ENCODE data around the gene EYA2.
A peak's percentile ranks its signal among the peaks of the same experiment; 100 is the strongest.

Gene EYA2

GRCh38 chr20:46933150-46933549 lies 38.5 kb downstream of the EYA2 start:
- no peak for DNase-seq

DNA sequence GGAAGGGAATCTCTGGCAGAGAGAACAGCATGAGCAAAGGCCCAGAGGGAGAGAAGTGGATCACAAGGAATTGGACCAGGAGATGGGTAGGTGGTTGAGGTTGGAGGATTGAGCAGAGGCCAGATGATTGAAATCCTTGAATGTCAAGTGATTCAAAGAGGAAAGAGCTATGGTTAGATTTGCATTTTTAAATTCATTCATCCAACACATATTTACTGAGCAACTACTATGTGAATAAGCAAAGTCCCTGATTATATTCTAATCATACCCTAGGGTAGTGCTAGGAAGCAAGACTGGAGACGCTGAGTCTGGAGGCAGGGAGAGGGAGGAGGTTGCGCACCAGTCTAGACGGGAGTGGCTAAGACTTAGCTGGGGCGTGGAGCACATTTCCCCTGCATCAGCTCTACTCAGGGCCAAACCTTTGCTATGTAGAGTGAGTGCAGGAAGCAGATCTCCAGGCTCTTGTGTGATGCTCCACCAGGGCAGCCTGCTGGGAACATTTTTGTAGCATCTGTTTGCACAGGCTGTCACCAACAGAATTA lies 40.2 kb downstream of the EYA2 start:
- DNase-seq, result no peak

- no peak for DNase-seq
These were observed 40.9 kb downstream of the EYA2 start for GRCh38 chr20:46935394-46936017.

- DNase-seq, result no peak
These were observed 41.9 kb downstream of the EYA2 start for GRCh38 chr20:46936415-46937156.

- no peak for DNase-seq
These were observed 42.5 kb downstream of the EYA2 start for GRCh38 chr20:46937157-46937523.

GRCh38 chr20:46937533-46938226 lies 43.0 kb downstream of the EYA2 start:
- DNase-seq, result no peak

- DNase-seq, result no peak
These were observed 43.8 kb downstream of the EYA2 start for GRCh38 chr20:46938434-46938833.

DNA sequence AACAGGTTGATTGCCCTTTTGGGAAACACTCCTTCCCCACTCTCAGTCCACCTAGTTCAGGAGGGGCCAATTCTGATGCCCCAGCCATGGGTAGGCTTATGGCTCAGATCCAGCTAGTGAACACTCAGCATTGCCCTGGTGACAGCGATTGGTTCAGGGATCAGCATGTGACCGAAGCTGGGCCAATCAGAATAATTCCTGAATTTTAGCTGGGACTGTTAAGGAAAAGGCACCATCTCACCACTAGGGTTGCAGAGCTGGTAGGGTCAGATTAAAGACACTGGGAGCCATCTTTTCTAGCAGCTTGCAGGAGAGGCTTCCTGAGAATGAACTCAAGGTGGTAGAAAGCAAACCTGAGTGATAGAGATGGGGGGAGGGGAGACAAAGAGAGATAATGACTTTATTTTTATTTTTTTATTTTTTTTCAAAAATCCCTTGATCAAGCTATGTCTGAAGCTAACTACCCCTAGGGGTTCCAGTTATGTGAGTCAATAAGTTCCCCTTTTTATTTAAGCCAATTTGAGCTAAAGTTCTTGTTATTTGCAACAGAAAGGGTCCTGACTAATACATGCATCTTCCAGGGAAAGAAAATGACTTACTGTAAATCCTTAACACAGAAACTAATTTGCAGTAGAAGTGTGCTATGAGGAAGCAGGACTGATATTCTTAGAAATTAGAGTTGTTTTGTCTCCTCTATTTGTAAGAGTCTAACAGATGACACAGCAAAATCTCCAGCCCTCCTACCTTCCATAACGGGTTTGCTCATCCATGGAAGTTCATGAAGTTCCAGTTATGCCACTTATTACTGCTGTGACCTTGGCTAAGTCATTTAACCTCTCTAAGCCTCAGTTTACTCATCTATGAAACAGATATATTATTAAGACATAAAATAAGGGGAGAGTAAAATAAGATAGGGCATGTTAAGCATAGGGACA lies 44.7 kb downstream of the EYA2 start:
- no peak for DNase-seq

DNA sequence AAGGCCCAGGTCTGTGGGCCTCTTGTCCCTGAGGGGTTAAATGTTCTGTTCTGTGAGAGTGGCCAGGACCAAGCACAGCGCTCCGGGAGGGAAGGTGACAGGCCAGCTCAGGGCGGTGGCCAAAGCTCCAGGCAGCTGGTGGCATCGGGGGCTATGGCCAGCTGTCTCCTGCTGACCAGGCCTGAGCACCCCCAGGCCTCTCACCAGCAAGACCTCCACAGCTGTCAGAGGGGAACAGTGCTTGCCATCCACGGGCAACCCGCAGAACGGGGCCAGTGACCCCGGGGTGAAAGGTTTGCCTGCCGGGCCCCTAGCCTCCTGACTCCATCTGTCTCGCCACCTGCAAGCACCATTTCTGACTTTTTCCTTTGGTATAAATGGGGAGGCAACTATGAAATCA lies 46.0 kb downstream of the EYA2 start:
- no peak for DNase-seq

GRCh38 chr20:46941404-46941803 lies 46.8 kb downstream of the EYA2 start:
- DNase-seq, result no peak

- DNase-seq, result no peak
These were observed 49.4 kb downstream of the EYA2 start for GRCh38 chr20:46943861-46944591.

DNA sequence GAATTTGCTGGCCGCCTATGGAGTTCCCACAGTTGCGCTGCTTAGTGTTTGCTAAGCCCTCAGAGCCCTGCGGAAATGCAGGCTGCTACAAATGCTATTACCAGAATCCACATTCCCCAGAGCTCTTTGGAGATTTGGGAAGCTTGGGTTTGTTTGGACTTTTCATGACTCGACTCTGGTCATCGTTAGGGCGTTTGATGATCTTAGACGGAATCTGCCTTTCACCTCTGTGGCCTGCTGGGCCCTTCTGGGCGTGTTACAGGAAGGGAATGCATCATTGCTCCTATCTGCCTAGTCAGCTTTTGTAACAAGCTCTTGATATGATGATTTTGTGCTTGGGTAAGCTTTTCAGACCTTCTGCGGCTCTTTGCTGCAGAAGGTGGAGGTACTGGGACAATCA lies 50.8 kb downstream of the EYA2 start:
- DNase-seq, result no peak

- no peak for DNase-seq
These were observed 51.6 kb downstream of the EYA2 start for GRCh38 chr20:46946181-46946624.

DNA sequence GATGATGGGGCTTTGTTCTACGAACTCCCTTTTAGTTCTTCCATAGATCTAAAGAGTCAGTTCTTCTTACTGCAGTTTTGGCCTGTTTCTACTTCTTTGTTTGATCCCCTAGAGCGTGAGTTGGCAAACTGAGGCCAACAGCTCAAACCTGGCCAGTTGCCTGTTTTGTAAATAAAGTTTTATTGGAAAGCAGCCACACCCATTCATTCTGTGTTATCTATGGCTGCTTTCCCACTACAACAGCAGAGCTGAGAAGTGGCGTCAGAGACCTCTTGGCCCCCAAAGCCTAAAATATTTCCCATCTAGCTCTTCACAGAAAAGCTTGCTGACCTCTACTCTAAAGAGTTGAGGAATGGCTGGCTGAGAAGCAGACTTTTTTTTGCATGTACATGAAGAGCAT lies 52.2 kb downstream of the EYA2 start:
- no peak for DNase-seq

GRCh38 chr20:46948081-46948480 lies 53.4 kb downstream of the EYA2 start:
- no peak for DNase-seq

- peak in 1 of 2 donors; percentile 1 for DNase-seq
These were observed 56.8 kb downstream of the EYA2 start for GRCh38 chr20:46951405-46951804.

DNA sequence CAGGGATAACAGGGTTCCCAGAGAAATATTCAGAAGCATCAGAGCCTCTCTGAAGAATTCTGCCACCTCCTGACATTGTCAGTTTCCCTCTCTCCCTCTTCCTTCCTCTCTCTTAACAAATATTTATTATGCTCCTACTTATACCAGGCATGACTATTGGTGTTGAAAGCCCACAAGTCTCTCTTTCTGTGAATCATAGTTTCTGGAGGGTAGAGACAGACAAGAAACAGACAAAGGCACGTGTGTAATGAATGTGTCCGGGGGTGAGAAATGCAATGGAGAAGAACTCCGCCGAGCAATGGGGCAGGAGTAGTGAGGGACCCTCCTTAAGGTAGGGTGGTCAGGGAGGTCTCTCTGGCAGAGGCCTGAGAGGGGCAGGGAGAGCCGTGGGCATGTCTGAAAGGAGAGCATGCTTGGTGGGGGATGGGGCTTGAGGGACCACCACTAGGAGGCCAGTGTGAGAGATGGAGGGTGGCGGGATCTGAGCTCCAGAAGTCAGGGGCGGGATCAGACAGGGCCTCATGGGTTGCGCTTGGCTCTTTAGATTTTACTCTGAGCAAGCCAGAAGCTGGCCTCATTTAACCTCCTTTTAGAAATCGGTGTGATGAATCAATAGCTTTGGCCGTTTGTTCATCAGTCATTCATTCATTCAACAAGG lies 57.3 kb downstream of the EYA2 start:
- no peak for DNase-seq

DNA sequence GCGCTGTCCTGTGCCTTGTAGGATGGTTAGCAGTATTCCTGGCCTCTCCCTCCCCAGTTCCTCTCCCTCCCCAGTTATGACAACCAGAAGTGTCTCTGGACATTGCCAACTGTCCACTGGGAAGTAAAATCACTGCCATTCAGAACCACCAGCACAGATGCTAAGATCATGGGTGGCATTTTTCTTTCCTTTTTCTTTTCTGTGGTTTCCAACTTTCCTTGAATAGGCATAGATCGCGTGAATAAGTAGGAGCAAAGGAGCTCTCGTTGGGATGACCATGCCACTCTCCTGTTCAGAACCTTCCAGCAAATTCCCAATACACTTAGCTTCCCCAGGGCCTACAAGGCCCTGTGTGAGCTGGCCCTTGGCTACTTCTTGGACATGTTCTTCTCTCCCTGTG lies 59.0 kb downstream of the EYA2 start:
- DNase-seq, result no peak

DNA sequence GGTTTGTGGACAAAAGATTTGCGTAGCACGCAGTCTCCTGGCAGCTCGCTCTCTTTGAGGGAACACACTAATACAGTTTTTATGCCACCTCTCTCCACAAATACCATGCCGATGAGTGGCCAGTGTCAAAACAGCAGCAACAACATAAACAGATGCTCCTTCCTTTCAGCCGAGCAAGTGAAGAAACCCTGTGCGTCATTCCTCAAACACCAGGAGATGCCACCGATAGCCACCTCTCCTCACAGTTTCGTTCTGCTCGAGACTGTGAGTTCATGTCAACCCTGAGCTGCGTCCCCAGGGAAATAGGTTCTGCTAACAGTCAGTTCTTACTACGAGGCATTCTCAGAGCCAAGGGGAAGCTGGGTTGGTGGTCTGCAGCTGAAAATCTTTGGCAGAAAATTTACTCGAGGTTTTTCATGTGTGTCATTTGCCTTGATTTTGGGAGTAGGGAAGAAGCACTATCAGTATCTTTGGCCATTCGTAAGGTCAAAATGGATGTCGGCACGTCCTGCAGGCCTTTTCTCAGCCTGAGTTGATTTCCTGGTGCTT lies 59.9 kb downstream of the EYA2 start:
- DNase-seq, result no peak

DNA sequence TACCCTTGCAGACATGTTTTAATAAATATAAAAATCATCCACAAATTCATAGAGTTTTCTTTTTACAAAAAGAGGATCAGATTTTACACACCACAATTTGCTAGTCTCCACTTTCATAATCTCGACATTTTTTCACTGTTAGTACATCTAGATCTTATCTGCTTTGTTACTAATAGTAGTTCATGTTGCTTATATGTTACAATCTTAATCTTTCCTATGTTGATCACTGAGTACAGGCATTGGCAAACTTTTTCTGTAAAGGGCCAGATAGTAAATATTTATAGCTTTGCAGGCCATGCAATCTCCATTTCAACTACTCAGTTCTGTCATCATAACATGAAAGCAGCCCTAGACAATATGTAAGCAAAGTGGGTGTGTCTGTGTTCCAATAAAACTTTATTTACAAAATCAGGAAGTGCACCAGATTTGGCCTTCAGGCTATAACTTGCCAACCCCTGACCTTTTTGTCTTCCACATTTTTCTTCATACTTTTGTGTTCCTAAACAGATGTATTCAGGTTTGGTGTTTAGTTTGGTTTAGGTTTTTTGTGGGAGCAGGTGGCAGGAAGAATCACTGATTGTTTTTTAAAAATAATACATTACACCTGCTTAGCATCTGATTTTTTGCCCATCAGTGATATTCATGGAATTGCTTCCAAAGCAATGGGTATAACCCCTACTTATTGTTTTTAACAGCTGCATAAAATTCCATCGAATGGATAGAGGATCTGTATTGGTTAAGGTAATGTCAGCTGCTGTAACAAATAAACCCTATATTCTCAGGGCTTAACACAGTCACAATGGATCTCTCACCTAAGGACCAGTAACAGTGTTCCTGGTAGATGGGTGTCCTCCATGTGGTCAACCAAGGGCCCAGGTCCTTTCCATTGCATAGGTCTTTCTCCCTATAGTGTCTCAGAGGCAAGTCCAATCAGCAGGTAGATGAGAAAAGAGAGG lies 61.2 kb downstream of the EYA2 start:
- no peak for DNase-seq
